Thyroid gland (tissue), 4 donors: ENCODE measurements around the gene KLF13. TPM values are rescaled to one million over a fixed set of nuclear protein-coding genes. Genes with fewer than 3 reads are reported as not detected.

Source experiments
- DNase-seq, 2 donors: peaks; one replicate each; pipeline ENCODE4 v3.0.0-alpha.2; 2019
- H3K27ac ChIP-seq, 3 donors: fragments of 200-600 bp; sonication (generic); 1 replicate in 2 of 3; 2 replicates in 1 of 3; pipeline ENCODE4 v1.5.1; 2016 to 2019; ENCODE audit warnings: mild to moderate bottlenecking in 1 of 3, moderate library complexity in 1 of 3
- H3K27me3 ChIP-seq: fragments of 200-600 bp; sonication (generic); one replicate; pipeline ENCODE4 v1.5.1; 2019
- H3K36me3 ChIP-seq, 2 donors: fragments of 200-600 bp; sonication (generic); one replicate each; pipeline ENCODE4 v1.5.1; 2016 to 2019
- H3K4me1 ChIP-seq, 2 donors: fragments of 200-600 bp; sonication (generic); one replicate each; pipeline ENCODE4 v1.5.1; 2017 to 2019
- H3K4me3 ChIP-seq, 3 donors: fragments of 200-600 bp; sonication (generic); replicated peaks in 1 of 3; 1 replicate in 2 of 3; 2 replicates in 1 of 3; pipeline ENCODE4 v1.5.1; 2016; ENCODE audit warnings: mild to moderate bottlenecking in 1 of 3
- H3K9me3 ChIP-seq: fragments of 200-600 bp; sonication (generic); one replicate; pipeline ENCODE4 v1.5.1; 2017
- CTCF ChIP-seq, 6 experiments: fragments of 200-600 bp in 3 of 6; fragments of 450-650 bp in 3 of 6; sonication (generic) in 3 of 6; IDR thresholded peaks; one replicate each; pipeline ENCODE4 v1.5.1; 2016 to 2019; ENCODE audit warnings: antibody characterized with exemption in 6 of 6, mild to moderate bottlenecking in 2 of 6, inconsistent platforms in 1 of 6, moderate library complexity in 1 of 6
- POLR2A ChIP-seq, 2 donors: fragments of 450-650 bp; IDR thresholded peaks; one replicate each; pipeline ENCODE4 v1.6.1; 2017; ENCODE audit warnings: antibody characterized with exemption in 2 of 2, mild to moderate bottlenecking in 2 of 2, moderate library complexity in 1 of 2
- WGBS, 2 donors: methylation state at CpG; one replicate each; pipeline ENCODE4 v1.1.5; 2017; 5-methylcytosine and 5-hydroxymethylcytosine counted together
- intact Hi-C: fragments of 100-400 bp; cut with DNase I; formaldehyde crosslinking; loops from one replicate; pipeline ENCODE4 v1.15.1; 2023
- total RNA-seq, 4 donors: library from RNA; depleted of rRNA; stranded (reverse); fragments of >200 nt; gene quantifications; one replicate each; pipeline ENCODE4 v1.2.3, GENCODE V29; 2016

KLF13 gene
- total RNA-seq, 4 donors from 2014 or later: 84.0 to 117 (median 97.6) TPM

DNA sequence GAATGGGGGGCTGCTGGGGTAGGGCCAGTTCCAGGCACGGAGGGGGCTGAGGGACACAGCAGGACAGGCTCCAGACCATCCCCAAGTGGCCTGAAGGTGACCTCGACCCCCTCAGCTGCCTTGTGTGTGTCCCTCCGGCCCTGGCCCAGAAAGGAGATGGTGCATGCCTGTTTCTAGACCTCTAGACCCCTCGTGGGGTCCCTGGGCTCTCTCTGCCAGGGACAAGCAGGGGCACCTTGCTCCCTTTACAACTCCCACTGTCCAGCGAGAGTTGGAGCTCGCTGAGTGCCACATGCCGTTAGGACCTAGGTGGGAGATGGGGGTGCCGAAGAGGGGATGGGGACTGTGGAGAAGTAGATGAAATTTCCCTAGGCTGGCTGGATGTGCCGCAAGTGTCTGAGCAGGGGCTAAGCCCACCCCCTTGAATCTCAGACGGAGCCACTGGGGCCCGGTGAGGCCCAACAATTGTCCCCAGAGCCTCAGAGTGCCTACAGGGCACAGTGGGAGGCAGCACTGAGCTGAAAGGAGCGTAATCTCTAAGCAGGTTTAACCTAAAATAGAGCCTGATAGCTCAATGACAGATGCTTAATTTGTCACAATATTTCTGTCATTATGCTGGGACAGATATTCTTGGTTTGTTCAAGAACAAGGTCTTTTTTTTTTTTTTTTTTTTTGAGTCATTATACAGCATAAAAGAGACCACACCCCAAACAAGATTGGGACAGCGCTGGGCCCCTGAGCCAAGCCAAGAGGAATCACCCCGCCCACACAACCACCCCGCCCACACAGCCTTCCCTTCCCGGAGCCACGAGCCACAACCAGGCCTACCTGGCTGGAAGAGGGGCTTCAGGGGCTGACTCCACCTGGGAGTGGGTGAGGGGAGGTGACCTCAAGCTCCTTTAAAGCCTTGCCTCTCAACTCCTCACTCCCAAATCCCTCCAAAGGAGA lies 23.6 kb upstream of the KLF13 start:
- WGBS, 2 donors: 72 to 79% methylated on average over 17 of the region's 17 CpGs
- Histone ChIP-seq H3K27me3 (no peaks in the 10 kb centered on the region), H3K9me3 (no peaks in the 10 kb centered on the region), H3K36me3 (no peaks in the 10 kb centered on the region), H3K4me3 (no peak overlapping the region), H3K27ac (peak overlapping the region in 1 of 3 donors; percentile 34), H3K4me1 (peaks cover 8 to 50% of the 10 kb centered on the region in 2 donors)
- TF ChIP-seq CTCF (IDR thresholded peaks at IDR 0.05) (no peak), POLR2A (IDR thresholded peaks at IDR 0.05) (no peak)
- peak in 1 of 2 donors; percentile 37 for DNase-seq
- intact Hi-C loops: no loop called here

- Histone ChIP-seq H3K4me1 (peaks cover 8 to 54% of the 10 kb centered on the region in 2 donors), H3K4me3 (no peak overlapping the region), H3K27me3 (no peaks in the 10 kb centered on the region), H3K36me3 (no peaks in the 10 kb centered on the region), H3K27ac (peak overlapping the region in 1 of 3 donors; percentile 34), H3K9me3 (no peaks in the 10 kb centered on the region)
- no peak for DNase-seq
- TF ChIP-seq CTCF (IDR thresholded peaks at IDR 0.05) (no peak), POLR2A (IDR thresholded peaks at IDR 0.05) (no peak)
- intact Hi-C loops: no loop called here
- 71 to 72% methylated on average over 10 to 13 of the region's 14 CpGs for WGBS, 2 donors
Measured at GRCh38 chr15:31303726-31304648, 22.6 kb upstream of the KLF13 start.

GRCh38 chr15:31304751-31305365 lies 21.8 kb upstream of the KLF13 start:
- H3K4me1 ChIP-seq: peaks cover 8 to 53% of the 10 kb centered on the region in 2 donors
- peak overlapping the region in 2 of 3 donors; percentile 10 to 41 for H3K27ac ChIP-seq
- no peaks in the 10 kb centered on the region for H3K9me3 ChIP-seq
- no peaks in the 10 kb centered on the region for H3K36me3 ChIP-seq
- no peak overlapping the region for H3K4me3 ChIP-seq
- DNase-seq: peak; percentile 43 to 53
- no peak for TF ChIP-seq POLR2A (IDR thresholded peaks at IDR 0.05)
- peak in 1 of 6 experiments; percentile 29 for TF ChIP-seq CTCF (IDR thresholded peaks at IDR 0.05)
- intact Hi-C loops: no loop called here
- no peaks in the 10 kb centered on the region for H3K27me3 ChIP-seq
- WGBS, 2 donors: 60 to 72% methylated on average over 6 to 12 of the region's 12 CpGs

DNA sequence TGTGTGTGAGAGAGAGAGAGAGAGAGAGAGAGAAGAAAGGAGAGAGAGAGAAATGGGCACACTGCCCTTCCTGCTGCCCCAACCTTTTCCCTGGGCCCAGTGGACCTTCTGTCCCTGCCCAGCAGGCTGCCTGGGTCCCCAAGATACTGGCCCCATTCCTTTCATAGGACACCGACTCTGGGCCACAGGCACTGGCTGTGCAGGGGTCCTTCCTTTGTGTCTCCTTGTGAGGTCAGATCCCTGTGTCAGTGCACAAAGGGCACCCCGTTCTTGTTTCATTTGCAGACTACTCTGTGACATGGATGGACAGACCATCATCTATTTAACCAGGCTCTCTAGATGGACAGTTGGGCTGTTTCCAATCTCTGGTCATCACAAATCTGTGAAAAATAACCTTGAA lies 21.3 kb upstream of the KLF13 start:
- H3K36me3 ChIP-seq: no peaks in the 10 kb centered on the region
- H3K27me3 ChIP-seq: no peaks in the 10 kb centered on the region
- no peaks in the 10 kb centered on the region for H3K9me3 ChIP-seq
- peaks cover 8 to 52% of the 10 kb centered on the region in 2 donors for H3K4me1 ChIP-seq
- DNase-seq: no peak
- H3K4me3 ChIP-seq: no peak overlapping the region
- 74 to 89% methylated on average over 2 of the region's 2 CpGs for WGBS, 2 donors
- H3K27ac ChIP-seq: no peak overlapping the region
- intact Hi-C loops: no loop called here
- TF ChIP-seq POLR2A (IDR thresholded peaks at IDR 0.05) (no peak), CTCF (IDR thresholded peaks at IDR 0.05) (no peak)
